Measurements from ENCODE around the gene SFXN5.
A peak's percentile ranks its signal among the peaks of the same experiment; 100 is the strongest.
"Not testable (repeated sequence)": the region's sequence is repeated elsewhere in the genome, so short reads cannot be mapped to it uniquely, and the experiment has no call there.

The SFXN5 gene

DNA sequence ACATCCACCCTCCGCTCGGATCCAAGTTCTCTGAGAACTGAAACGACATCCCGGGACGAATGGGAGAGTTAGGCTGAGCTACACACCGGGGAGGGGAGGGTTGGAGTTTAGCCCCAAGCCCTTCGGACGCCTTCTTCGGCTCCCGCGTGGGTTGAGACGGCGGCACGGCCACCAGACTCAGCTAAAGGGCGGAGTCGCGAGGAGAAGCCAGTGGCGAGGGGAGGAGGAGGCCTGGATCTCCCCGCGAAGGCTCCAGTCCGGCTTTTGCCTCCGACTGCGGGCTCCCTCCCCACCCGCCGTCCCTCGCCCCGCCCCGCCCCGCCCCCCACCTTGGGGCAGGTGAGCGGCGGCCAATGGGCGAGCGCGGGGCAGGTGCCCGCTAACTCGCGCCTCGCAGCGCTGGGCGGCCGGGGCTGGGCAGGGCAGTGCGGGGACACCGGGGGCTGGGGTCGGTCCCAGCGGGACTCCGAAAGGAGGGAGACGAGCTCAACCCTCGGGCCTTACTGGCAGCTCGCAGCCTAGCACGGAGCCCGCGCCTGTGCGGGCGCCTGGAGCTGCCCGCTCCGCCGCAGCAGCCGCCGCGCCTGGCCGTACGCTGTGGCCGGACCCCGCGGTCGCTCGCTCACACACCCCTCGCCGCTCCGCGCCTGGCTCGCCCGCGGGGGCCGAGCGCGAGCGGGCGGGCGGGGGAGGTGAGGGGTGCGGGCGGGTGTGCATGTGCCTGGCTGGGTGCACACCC is 154.2 kb downstream of the SFXN5 start, which contains the start of gene EMX1:
EMX1 (plus strand) TSS at position 382 of the 739 bp plus-strand sequence; CDS start at position 716, 334 bp downstream.
- peak; percentile 36 for DNase-seq

DNA sequence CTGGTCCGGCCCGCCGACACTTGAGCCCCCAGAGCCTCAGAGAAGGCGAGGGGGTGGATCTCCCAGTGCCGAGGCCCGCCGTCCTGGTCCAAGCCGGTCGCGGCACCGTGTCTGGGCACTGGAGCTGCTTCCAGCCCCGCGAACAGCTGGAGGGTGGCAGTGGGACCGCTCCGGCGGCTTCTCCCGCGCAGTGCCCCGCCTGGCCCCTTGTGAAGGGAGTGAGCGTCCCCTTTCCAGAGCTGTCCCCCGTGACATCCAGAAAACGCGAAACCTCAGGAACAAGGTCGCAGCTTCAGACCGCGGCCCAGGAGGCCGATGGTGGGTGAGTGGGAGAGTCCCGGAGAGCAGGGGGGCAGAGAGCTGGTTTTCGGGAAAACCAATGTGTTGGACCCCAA is 154.8 kb downstream of the SFXN5 start:
- no peak for DNase-seq

DNA sequence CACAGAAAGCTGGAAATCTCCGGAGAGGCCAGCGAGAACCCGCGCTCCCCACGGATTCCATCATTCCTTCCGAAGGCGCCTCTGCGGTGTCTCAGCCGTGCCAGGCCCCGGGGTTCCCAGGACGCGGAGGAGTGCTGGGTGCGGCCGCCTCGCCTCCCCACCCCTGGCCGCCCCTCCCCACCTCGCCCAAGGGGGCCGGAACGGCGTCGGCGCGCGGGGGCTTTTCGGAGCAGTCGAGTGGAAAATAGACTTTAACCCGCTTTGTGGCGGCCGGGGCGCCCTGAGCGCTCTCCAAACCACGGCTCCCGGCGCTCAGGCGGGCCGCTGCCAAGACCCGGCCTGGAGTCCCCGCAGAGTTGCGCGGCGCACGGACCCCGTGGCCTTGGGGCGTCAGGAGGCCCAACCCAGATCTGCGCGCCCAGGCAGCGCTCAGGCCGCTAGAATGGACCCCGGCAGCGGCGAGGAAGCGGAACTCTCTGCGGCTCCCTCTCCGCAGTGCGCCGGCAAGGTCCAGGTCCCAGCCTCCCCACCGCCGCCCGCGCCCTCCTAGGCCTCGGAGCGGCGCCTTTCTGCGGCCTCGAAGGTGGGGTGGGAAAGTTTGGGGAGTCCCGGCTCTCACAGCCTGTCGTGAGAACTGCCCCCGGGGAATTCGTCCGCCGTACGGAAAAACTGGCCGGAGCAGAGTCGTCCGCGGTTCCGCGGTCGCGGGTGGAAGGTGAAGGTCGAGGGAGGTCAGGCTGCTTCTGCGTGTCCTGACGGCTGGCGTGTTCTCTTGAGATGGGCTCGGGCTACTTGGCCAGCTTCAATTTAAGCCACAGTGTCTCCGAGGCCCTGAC is 155.4 kb downstream of the SFXN5 start:
- no peak for DNase-seq

DNA sequence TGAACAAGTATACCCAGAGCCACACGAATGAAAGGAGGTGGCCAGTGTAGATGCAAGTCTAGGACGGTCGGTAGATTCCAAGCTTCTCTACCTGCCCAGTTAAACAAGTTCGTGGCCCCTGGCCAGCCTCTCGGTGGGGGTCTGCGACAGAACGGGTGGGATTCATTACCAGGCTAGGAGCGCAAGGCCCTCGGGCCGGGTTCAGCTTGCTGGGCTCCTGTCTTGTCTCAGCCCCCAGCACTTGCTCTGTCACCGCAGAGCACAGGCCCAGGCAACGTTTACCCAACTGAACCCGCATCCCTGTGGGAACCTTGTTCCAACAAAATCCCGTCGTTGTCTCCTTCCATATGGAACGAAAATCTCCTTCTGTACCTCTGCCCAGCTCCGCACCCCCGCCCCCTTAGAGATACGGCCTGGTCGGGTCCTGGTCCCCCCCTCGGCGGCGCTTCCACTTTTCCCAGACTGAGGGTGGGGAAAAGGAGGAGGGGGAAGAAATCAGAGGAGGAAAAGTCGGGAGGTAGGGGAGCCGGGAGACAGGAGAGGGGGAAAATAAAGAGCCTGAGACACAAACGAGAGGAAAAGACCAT is 156.1 kb downstream of the SFXN5 start:
- no peak for DNase-seq

DNA sequence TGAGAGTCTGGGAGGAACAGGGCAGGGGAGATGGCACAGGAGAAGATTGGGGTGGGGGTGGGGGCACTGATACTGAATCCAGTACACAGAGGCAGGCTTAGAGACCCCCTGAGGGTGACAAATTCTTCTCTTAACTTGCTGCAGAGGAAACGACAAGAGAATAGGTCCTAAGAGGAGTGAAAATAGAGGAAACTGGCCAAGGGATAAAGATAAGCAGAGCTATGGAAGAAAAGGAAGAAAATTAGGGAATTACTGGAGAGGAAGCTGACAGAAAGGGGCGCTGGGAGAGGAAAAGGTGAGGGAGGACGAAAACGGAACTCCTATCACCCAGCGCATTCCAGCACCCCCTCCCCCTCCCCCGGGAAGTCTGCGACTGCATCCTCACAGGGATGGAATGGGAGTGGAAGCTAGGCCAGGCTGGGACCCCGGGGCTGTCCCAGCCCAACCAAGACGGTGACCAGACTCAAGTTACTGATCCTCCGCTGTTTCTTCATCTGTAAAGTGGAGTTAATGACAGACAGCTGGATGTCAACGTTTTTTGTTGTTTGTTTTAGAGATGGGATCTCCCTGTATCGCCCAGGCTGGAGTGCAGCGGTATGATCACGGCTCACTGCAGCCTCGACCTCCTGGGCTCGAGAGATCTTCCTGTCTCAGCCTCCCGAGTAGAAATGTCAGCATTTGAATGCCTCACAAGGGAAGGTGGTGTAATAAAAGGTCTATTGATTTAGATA is 156.8 kb downstream of the SFXN5 start:
- no peak for DNase-seq

DNA sequence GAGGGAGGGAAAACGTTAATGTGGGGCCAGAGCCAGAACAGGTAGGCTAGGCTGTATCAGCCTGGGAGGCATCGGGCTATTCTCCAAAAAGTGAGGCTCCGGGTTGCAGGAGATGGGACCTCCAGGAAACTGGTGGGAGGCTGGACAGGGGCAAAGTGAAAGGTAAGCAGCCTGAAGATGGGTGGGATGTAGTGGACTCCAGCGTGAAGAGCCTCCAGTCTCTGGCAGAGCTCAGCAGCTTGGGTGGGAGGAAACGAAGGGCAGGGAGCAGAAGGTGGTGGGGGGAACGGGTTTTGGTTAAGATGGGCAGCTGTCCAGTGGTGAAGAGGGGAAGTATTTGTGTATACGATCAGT is 157.3 kb downstream of the SFXN5 start:
- no peak for DNase-seq

DNA sequence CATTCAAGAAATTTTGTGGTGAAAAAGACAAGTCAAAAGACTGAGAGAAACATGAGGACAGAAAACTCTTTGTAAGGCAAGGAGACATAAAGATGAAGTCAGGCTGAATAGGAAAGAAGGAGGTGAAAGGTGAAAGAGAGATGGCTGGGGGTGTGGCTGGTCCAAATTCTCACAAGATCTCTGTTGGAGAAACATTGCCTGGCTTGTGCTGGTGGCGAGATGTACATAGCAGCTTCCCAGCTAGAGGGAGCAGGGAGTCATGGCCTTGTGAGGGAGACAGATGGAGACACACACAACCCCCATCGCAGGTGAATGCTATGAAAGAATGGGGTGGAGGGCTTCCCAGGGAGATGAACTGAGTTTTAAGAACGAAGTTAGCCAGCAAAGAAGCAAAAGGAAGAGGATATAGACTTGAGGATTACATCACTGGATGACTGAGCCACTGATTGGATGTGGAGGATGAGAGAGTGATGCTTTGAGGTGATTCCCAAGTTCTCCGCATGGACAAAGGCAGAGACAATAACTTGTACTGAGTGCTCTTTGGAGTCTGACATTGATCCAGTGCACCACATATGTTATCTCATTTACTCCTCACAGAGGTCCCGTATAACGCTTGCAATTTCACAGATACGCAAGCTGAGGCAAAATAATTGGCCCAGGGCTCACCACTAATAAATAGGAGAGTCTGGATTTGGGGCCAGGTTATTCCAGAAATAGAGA is 157.9 kb downstream of the SFXN5 start:
- DNase-seq: no peak

DNA sequence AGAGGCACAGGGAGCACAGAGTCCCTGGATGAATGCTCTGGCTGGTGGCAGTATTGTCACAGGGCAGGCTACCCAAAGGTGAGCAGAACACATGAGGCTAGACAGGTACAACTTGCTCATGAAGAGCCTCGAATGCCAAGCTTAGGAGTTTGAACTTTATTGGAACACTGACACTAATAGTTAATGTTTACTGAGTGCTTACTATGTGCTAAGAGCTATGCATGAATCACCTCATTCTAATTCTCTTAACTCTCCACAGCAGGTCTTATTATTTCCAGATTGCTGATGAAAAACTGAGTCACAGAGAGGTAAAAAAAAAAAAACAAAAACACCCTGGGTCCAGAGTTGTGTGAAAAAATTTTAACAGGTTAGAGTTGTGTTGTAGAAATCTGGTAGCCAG is 160.3 kb downstream of the SFXN5 start:
- DNase-seq: no peak

DNA sequence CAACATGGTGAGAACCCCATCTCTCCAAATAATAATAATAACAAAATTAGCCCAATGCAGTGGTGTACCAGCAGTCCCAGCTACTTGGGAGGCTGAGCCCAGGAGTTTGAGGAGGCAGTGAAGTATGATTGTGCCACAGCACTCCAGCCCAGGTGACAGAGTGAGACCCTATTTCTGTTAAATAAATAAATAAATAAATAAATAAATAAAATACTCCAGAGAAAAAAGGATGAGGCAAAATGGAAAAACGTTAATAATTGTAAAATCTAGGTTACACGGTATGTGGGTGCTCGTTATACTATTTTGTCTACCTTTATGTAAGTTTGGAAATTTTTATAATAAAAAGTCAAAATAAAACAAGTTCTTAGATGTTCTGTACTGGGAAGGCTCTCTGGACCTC is 162.8 kb downstream of the SFXN5 start:
- no peak for DNase-seq

DNA sequence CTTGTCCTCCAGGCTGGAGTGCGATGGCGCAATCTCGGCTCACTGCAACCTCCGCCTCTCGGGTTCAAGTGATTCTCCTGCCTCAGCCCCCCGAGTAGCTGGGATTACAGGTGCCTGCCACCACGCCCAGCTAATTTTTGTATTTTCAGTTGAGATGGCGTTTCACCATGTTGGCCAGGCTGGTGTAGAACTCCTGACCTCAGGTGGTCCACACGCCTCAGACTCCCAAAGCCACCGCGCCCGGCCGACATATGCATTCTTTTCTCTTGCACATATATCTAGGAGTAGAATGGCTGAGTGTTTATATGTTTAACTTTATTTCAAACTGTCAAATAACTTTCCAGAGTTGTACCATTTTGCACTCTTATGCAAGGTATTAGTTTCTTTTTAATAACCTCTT is 164.1 kb downstream of the SFXN5 start:
- not testable (repeated sequence) for DNase-seq

DNA sequence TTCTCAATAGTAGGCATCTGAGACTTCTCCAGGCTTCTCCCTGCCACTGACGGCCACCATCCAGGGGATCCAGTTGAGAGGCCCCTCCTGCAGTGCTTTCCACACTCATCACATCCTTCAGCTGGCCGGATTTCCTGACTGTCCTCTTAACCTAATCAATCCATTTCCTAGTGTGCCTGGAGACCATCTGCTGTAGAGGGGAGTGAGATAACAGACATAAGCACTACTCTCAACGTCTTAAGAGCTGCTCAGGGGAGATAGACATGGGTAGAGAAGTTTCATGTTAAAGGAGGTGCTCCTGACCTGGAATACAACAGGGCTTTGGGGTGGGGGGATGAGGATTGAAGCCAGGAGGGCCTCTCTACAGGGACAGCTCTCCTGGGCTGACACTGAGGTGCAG is 170.1 kb downstream of the SFXN5 start:
- no peak for DNase-seq

DNA sequence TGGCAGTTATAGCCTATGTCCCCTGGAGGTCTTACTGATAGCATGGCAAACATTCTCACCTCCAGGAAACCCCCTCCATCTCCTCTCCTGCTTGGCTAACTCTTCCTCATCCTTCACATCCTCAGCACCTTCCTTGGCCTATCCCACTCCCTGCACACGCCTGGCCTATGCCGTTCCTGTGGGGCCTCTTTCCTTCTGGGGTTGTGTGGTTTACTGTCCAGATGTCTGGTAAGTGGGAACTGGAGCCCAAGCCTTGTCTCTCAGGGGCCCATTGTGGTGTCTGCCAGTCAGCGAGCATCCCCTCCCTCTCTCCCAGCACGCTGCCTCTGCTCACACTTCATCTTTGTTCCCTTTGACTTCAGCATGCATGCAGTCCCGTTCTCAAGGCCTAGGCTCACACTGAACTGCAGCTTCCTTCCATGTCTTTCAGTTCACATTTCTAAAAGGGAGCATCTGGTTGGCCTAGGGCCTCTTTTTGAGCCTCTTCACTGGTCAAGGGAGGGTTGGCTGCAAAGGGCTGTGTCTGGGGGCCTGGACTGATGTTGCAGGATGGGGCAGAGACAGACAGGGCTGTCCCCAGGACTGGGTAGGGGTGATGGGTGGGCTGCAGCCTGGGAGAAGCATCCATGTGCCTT is 171.2 kb downstream of the SFXN5 start:
- DNase-seq: no peak

DNA sequence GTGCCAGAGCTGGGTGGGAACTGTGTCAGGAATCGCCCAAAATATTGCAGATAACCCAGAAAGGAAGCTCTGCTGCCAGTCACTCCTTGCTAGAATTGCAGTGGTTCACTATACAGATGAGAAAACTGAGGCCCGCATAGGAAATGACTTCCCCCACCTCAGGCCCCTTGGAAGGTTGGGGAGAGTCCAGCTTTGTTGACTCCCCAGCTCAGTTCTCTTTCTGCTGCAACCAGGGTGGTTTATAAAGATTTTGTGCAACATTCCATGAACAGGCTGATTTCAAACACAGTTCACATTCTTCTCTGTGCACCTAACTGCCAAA is 173.0 kb downstream of the SFXN5 start:
- DNase-seq: no peak

DNA sequence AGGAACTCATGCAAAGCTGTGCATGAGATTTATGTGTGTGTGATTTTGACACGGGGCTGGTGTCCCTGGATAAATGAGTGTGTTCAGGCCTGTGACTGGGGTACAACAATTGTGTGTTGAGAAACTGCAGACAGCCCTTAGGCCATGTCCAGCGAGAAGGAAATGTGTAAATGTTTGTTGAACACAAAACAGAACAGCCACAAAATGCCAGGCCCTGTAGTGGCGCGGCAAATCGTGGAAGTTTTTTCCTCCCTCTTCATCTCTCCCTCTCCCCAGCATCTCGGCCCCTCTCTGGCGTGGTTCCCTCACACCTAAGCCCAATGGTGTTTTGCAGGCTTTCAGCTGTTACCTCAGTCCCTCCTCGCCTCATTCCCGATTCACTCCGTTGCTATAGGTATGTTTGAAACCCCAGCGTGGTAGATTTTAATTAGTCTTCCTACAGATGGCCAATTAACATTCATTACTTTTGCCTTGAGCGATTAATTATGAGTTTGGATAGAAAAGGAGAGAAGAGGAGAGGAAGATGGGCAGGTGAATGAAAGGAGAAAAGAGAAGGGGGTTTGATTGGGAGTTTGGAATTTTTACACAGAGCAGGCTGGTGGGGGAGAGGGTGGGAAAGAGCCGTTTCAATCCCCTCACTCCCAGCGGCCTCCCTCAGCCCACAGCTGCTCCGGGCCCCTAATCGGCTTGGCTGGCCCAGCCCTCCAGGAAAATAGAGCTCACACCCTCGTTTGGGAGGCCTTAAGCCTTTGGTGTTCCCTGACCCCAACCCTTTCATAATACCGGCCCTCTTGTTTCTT is 173.5 kb downstream of the SFXN5 start:
- DNase-seq: no peak

DNA sequence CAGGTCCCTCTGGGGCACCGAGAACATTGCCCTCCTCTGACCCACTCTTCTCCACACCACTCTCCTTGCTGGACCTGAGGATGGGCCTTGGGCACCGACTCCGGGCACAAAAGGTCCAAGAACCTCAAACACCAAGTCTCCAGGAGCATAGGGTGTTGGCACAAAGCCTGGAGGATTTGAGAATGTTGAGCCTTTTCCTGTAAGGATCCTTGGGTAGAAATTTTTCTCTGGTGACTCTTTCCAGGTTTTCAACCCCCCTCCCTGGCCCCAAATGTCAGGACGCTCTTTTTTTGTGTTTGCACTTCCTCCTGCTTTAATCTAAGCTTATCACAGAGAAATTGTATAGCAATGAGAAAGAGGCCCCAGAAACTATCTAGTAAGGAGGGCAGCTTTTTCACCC is 175.1 kb downstream of the SFXN5 start:
- no peak for DNase-seq

DNA sequence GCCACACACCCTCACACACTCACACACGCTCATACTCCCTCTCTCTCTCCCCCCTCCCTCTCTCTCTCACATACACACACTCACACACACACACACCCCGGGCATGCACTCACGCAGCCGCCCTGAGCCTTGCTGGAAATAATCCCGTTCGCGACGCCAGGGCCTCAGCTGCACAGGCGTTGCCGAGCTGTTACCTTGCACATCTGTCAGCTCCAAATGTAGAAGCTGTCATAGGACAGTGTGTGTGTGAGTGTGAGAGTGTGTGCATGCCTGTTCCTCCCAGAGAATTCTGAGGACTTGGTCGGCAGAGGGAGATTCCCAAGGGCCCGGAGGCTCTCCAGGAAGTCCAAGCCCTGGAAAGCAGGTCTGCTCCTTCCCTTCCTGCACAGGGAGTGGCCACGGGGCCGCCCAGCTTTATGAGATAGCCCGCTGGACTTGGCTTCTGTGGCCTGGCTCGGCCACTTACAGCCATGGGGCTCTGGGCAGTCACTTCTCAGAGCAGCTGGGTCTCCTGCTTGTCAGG is 175.7 kb downstream of the SFXN5 start:
- no peak for DNase-seq

DNA sequence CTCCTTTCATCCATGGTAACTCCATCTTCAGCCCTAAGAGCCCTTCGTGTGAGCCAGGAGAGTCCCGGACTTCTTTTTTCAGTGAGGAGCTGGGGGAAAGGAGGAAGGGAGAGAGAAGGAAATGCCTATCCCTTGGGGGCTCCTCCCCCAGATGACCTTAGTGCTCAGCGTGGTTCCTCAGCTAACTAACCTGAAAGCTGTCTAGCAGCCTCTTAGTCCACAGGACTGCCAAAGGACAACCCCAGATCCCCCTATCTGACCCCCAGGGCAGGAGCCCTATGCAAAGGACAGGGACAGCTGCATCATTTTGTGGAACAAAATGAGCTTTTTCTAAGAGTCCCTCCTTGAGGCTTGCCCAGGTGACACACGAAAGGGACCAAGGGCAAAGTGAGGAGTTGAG is 176.4 kb downstream of the SFXN5 start:
- no peak for DNase-seq

DNA sequence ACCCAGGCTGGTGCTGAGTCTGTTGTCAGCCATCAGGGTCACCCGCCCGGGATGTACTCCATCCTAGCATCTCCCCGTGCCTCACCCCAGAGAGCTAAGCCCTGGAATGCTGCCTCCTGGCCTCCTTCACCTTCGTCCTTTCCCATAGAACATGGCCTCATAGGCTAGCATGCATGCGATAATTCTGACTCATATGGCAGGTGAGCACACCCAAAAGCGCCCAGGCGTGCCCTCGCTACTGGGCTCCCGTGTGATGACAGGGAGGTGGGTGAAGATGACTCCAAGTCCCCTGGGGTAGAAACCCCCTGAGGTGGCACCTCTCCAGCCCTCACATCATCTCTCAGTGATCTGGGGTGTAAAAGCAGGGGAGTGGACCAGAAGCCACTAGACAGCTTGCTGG is 177.0 kb downstream of the SFXN5 start:
- no peak for DNase-seq

DNA sequence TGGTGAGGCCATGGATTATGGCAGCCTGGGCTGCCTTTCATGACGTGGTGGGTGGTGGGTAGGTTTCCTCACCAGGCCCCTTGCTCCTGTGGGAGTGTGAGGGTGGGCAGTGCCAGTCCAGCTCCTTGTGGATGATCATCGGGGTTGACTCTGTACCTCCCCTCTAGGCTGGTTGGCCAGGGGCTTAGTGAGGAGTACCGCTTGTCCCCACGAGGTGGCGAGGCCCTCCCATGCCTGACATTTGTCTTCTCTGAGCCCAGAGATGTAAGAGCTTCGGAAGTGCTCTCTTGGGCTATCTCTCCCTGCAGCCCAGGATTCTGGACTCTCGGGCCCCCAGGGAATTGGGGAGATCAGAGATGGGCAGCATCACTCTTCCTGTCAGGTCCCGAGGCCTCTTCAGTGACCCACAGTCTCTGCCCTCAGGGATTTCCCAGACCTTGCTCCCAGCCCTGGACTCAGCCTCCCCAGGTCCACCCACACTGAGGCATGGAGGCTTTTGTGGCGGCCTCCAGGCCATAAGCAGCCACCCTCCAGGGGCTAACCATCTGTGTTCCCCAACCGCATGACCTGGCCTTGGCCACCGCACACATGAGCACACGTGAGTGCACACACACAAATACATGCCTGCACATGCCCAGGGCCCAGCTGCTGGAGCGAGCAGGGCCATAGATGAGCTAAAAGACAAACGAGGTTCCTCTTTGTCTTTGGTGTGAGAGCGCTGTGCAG is 177.8 kb downstream of the SFXN5 start:
- no peak for DNase-seq

DNA sequence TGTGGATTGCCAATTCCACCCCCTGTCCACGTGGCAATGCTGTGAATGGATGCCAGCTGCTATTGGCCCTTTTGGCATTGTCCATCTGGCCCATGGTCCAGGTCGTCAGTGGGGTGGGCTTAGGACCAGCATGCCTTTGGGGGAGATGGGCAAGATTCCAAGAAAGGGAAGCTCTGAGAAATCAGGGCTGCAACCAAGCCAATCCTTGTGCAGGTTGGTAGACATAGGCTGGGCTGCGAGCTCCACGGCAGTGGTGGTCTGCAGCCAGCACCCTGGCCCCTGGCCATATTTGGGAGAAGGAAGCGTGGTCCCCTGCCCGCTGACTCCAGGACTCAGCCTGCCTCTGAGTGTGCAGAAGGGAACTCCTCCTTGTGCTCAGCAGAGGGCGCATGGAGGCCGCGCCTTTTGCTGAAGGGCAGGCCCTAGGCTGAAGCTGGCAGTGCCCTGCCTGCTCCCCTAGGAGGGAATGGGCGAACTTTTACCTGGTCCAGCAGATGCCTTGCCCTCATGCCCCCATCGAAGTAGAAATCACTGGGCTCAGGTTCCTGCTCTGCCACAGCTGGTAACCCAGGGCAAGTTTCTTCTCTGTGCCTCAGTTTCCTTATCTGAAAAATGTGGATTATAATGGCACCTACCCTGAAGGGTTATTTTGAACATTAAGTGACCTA is 178.9 kb downstream of the SFXN5 start:
- no peak for DNase-seq

Data from activated T-cell treated with anti-CD3 and anti-CD28 coated beads for 4 hours (primary cell).